Gastrocnemius medialis (tissue), 4 donors: ENCODE measurements around the gene KIF1A. TPM values are rescaled to one million over a fixed set of nuclear protein-coding genes. Genes with fewer than 3 reads are reported as not detected.
A peak's percentile ranks its signal among the peaks of the same experiment; 100 is the strongest.

Experiments used
- ATAC-seq, 2 donors: fragments of 150-250 bp; one replicate each; pipeline ENCODE4 v1.9.1; 2016
- DNase-seq, 2 donors: peaks; one replicate each; pipeline ENCODE4 v3.0.0-alpha.2; 2019
- H3K27ac ChIP-seq, 4 donors: fragments of 200-600 bp; sonication (generic); 1 replicate in 1 of 4; 2 replicates in 3 of 4; pipeline ENCODE4 v1.5.1; 2016 to 2018; ENCODE audit warnings: mild to moderate bottlenecking in 2 of 4, moderate library complexity in 1 of 4
- H3K27me3 ChIP-seq, 3 donors: fragments of 200-600 bp; sonication (generic) in 2 of 3; 1 replicate in 1 of 3; 2 replicates in 2 of 3; pipeline versions ENCODE4 v1.5.1 to v1.6.0; 2016 to 2019; ENCODE audit warnings: mild to moderate bottlenecking in 1 of 3, moderate library complexity in 1 of 3
- H3K36me3 ChIP-seq, 2 donors: fragments of 200-600 bp; sonication (generic) in 1 of 2; one replicate each; pipeline ENCODE4 v1.5.1; 2017 to 2018
- H3K4me1 ChIP-seq, 2 donors: fragments of 200-600 bp; sonication (generic) in 1 of 2; one replicate each; pipeline ENCODE4 v1.5.1; 2016 to 2017; ENCODE audit warnings: mild to moderate bottlenecking in 2 of 2
- H3K4me3 ChIP-seq, 4 donors: fragments of 200-600 bp; sonication (generic) in 3 of 4; 1 replicate in 1 of 4; 2 replicates in 3 of 4; pipeline ENCODE4 v1.5.1; 2016 to 2019; ENCODE audit warnings: mild to moderate bottlenecking in 2 of 4
- H3K9me3 ChIP-seq, 3 donors: fragments of 200-600 bp; sonication (generic) in 2 of 3; 1 replicate in 1 of 3; 2 replicates in 2 of 3; pipeline ENCODE4 v1.5.1; 2016 to 2019
- POLR2A ChIP-seq, 2 donors: fragments of 450-650 bp; IDR thresholded peaks; one replicate each; pipeline ENCODE4 v1.6.1; 2017; ENCODE audit warnings: antibody characterized with exemption in 2 of 2, mild to moderate bottlenecking in 2 of 2, moderate library complexity in 2 of 2
- in situ Hi-C, 4 donors: fragments of 200-750 bp; cut with MboI; loops; one replicate each; pipeline versions ENCODE4 v1.15.0 to v1.8.0; 2017; ENCODE audit warnings: low sequenced_read_pairs in 4 of 4
- intact Hi-C: fragments of 100-400 bp; cut with DNase I; formaldehyde crosslinking; loops from one replicate; pipeline ENCODE4 v1.15.1; 2023; ENCODE audit warnings: low total_unique reads
- total RNA-seq, 4 donors: library from RNA; depleted of rRNA; stranded (reverse); fragments of >200 nt; gene quantifications; one replicate each; pipeline versions ENCODE4 v1.1.0 to v1.2.3, GENCODE V29; 2016
- TF ChIP-seq, protein P1 (sequence below), 5 experiments: fragments of 450-650 bp in 3 of 5; fragments of 200-600 bp in 2 of 5; sonication (generic) in 2 of 5; IDR thresholded peaks in 4 of 5; conservative IDR thresholded peaks in 1 of 5; 1 replicate in 4 of 5; 2 replicates in 1 of 5; pipeline ENCODE4 v1.5.1; 2016 to 2019; ENCODE audit warnings: antibody characterized with exemption in 5 of 5, mild to moderate bottlenecking in 3 of 5, moderate library complexity in 3 of 5

KIF1A gene
- total RNA-seq, 4 donors from 2014 or later = 0.05 to 0.33 (median 0.09) TPM; not detected in 1

GRCh38 chr2:240831594-240832204 lies 11.7 kb upstream of the KIF1A start:
- in situ Hi-C loops = no loop called here
- peak overlapping the region; percentile 42 to 53 (median 46) for H3K4me3 ChIP-seq
- TF ChIP-seq POLR2A (IDR thresholded peaks at IDR 0.05) = no peak
- H3K36me3 ChIP-seq = no peaks in the 10 kb centered on the region
- H3K4me1 ChIP-seq = peaks cover 6 to 10% of the 10 kb centered on the region in 2 donors
- H3K9me3 ChIP-seq = no peaks in the 10 kb centered on the region
- ATAC-seq (peak in 1 of 2 donors; percentile 8), DNase-seq (no peak)
- peaks cover 19 to 43% (median 40%) of the 10 kb centered on the region in 3 donors for H3K27me3 ChIP-seq
- no peak overlapping the region for H3K27ac ChIP-seq
- intact Hi-C loops = loop anchor here (10.0 kb wide), 1 partner anchor 247 kb away; the partner anchor contains the start of gene CAPN10

- Histone ChIP-seq H3K36me3 (no peaks in the 10 kb centered on the region), H3K4me1 (no peaks in the 10 kb centered on the region), H3K4me3 (no peak overlapping the region), H3K9me3 (peaks cover 0 to 5% (median 0%) of the 10 kb centered on the region in 3 donors), H3K27ac (no peak overlapping the region), H3K27me3 (peaks cover 73 to 93% (median 89%) of the 10 kb centered on the region in 3 donors)
- in situ Hi-C loops (no loop called here), intact Hi-C loops (no loop called here)
- no peak for DNase-seq
- TF ChIP-seq, protein P1, sequence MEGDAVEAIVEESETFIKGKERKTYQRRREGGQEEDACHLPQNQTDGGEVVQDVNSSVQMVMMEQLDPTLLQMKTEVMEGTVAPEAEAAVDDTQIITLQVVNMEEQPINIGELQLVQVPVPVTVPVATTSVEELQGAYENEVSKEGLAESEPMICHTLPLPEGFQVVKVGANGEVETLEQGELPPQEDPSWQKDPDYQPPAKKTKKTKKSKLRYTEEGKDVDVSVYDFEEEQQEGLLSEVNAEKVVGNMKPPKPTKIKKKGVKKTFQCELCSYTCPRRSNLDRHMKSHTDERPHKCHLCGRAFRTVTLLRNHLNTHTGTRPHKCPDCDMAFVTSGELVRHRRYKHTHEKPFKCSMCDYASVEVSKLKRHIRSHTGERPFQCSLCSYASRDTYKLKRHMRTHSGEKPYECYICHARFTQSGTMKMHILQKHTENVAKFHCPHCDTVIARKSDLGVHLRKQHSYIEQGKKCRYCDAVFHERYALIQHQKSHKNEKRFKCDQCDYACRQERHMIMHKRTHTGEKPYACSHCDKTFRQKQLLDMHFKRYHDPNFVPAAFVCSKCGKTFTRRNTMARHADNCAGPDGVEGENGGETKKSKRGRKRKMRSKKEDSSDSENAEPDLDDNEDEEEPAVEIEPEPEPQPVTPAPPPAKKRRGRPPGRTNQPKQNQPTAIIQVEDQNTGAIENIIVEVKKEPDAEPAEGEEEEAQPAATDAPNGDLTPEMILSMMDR (IDR thresholded peaks at IDR 0.05 in 4 of 5, conservative IDR thresholded peaks at IDR 0.05 in 1 of 5) = no peak
- TF ChIP-seq POLR2A (IDR thresholded peaks at IDR 0.05) = no peak
- no peak for ATAC-seq
Observed at GRCh38 chr2:240825476-240825875, 5.5 kb upstream of the KIF1A start.

DNA sequence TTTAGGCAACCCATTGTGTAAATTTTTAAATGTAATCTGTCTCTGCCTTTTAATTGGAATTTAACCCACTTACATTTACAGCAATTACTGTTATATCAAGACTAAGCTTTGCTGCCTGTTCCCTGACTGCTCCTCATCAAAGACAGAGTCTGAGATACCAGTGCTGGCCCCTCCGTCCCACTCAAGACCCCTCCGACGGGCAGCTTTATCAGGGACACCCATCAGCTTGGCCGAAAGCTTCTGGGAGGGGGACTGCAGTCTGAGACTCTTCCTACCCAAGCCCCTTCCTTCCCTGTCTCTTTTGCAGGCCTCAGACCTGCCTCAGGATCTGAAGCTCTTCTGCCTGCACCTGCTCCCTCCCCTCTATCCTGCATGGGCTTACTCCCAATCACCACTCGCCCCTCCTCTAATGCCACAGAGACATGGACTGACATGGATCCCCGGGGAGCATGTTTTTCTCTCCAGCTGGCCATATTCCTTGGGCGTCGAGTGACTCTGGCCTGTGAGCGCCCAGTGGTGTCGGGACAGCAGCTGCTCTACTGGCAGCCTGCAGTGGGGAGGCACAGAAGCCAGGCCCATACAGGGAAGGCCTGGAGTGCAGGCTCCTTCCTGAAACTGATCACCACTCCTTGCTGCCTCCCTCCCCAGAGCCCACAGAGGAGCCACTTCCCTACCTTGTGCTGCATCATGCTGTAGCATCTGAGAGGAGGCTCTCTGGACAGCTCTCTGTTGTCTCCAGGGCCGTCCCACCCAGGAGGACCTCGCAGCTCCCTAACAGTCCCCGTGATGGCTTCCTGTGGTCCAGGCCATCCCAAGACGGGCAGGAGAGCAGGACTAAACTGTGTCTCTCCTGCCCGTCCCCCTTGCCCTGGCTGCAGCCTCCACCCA lies 3.7 kb upstream of the KIF1A start:
- Histone ChIP-seq H3K4me3 (no peak overlapping the region), H3K27me3 (peaks cover 72 to 91% (median 91%) of the 10 kb centered on the region in 3 donors), H3K4me1 (peaks cover 0 to 5% of the 10 kb centered on the region in 2 donors), H3K9me3 (peaks cover 0 to 5% (median 0%) of the 10 kb centered on the region in 3 donors), H3K36me3 (no peaks in the 10 kb centered on the region), H3K27ac (no peak overlapping the region)
- intact Hi-C loops = no loop called here
- DNase-seq (no peak), ATAC-seq (no peak)
- in situ Hi-C loops = no loop called here
- TF ChIP-seq, protein P1 (IDR thresholded peaks at IDR 0.05 in 4 of 5, conservative IDR thresholded peaks at IDR 0.05 in 1 of 5) = no peak

- Histone ChIP-seq H3K9me3 (peaks cover 0 to 5% (median 0%) of the 10 kb centered on the region in 3 donors), H3K4me1 (peaks cover 0 to 5% of the 10 kb centered on the region in 2 donors), H3K4me3 (no peak overlapping the region), H3K27me3 (peaks cover 71 to 92% (median 86%) of the 10 kb centered on the region in 3 donors), H3K27ac (no peak overlapping the region), H3K36me3 (no peaks in the 10 kb centered on the region)
- TF ChIP-seq, protein P1 (IDR thresholded peaks at IDR 0.05 in 4 of 5, conservative IDR thresholded peaks at IDR 0.05 in 1 of 5) = no peak
- no peak for TF ChIP-seq POLR2A (IDR thresholded peaks at IDR 0.05)
- in situ Hi-C loops (no loop called here), intact Hi-C loops (no loop called here)
- no peak for ATAC-seq
- no peak for DNase-seq
Observed at GRCh38 chr2:240822280-240822847, 2.3 kb upstream of the KIF1A start.

- DNase-seq (no peak), ATAC-seq (no peak)
- Histone ChIP-seq H3K4me1 (peaks cover 0 to 5% of the 10 kb centered on the region in 2 donors), H3K27me3 (peaks cover 63 to 83% (median 78%) of the 10 kb centered on the region in 3 donors), H3K27ac (no peak overlapping the region), H3K9me3 (peaks cover 0 to 5% (median 0%) of the 10 kb centered on the region in 3 donors), H3K4me3 (no peak overlapping the region), H3K36me3 (no peaks in the 10 kb centered on the region)
- intact Hi-C loops = no loop called here
- no peak for TF ChIP-seq POLR2A (IDR thresholded peaks at IDR 0.05)
- in situ Hi-C loops = no loop called here
Observed at GRCh38 chr2:240821429-240821778, 1.4 kb upstream of the KIF1A start.
